ENCODE data around the gene KCNC3. TPM values are rescaled to one million over a fixed set of nuclear protein-coding genes. Genes with fewer than 3 reads are reported as not detected.

Gene KCNC3
- total and polyA plus RNA-seq, 4 donors: 0.56 to 1.6 (median 1.1) TPM

- peaks cover 0 to 4% (median 0%) of the 10 kb centered on the region in 4 donors for H3K27me3 ChIP-seq (ENCODE audit: control insufficient read depth in 4 of 4, insufficient read depth in 4 of 4, low read length in 3 of 4)
- H3K9me3 ChIP-seq (ENCODE audit: control insufficient read depth in 4 of 4, low read length in 3 of 4): no peaks in the 10 kb centered on the region
- no peaks in the 10 kb centered on the region for H3K4me1 ChIP-seq (ENCODE audit: control insufficient read depth in 4 of 4, insufficient read depth in 4 of 4, low read length in 3 of 4)
- 94% methylated on average over 11 of the region's 11 CpGs for WGBS
- no peak overlapping the region for H3K27ac ChIP-seq (ENCODE audit: low read depth in 1 of 2, low read length in 2 of 2)
- TF ChIP-seq HNF4G (IDR thresholded peaks at IDR 0.05) (no peak), GABPA (IDR thresholded peaks at IDR 0.05 in 1 of 2, conservative IDR thresholded peaks at IDR 0.05 in 1 of 2) (no peak), RXRA (IDR thresholded peaks at IDR 0.05) (no peak), ATF3 (IDR thresholded peaks at IDR 0.05) (no peak), EGR1 (IDR thresholded peaks at IDR 0.05; ENCODE audit: low read depth in 2 of 2) (no peak), YY1 (IDR thresholded peaks at IDR 0.05) (no peak)
- no peak overlapping the region for H3K4me3 ChIP-seq (ENCODE audit: low read depth in 1 of 3, low read length in 3 of 3)
- peaks cover 0 to 7% (median 1%) of the 10 kb centered on the region in 4 donors for H3K36me3 ChIP-seq (ENCODE audit: control insufficient read depth in 4 of 4, insufficient read depth in 3 of 4, low read depth in 1 of 4, low read length in 3 of 4)
- no peak for DNase-seq (ENCODE audit: low spot score)
- H3K9ac ChIP-seq (ENCODE audit: low read depth in 1 of 2, low read length in 2 of 2): no peak overlapping the region
Observed at GRCh38 chr19:50319156-50319555, 10.0 kb downstream of the KCNC3 start.

DNA sequence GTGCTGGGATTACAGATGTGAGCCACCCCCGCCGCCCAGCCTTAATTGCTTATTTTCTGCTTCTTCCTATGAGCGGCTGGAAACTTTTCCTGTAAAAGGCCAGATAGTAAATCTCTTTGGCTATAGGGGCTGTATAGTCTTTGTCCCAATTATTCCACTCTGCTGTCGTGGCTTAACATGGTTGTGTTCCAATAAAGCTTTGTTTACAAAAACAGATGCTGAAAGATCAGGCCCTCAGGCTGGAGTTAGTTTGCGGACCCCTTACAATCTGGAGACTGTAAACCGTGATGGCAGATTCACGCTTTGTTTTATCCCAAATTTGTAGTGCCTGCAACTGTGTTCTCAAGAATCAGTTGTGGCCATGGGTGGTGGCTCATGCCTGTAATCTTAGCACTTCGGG, 10.7 kb downstream of the KCNC3 start:
- Histone ChIP-seq H3K9me3 (ENCODE audit: control insufficient read depth in 4 of 4, low read length in 3 of 4) (no peaks in the 10 kb centered on the region), H3K4me1 (ENCODE audit: control insufficient read depth in 4 of 4, insufficient read depth in 4 of 4, low read length in 3 of 4) (no peaks in the 10 kb centered on the region), H3K9ac (ENCODE audit: low read depth in 1 of 2, low read length in 2 of 2) (no peak overlapping the region), H3K27ac (ENCODE audit: low read depth in 1 of 2, low read length in 2 of 2) (no peak overlapping the region), H3K36me3 (ENCODE audit: control insufficient read depth in 4 of 4, insufficient read depth in 3 of 4, low read depth in 1 of 4, low read length in 3 of 4) (peaks cover 0 to 3% (median 1%) of the 10 kb centered on the region in 4 donors), H3K27me3 (ENCODE audit: control insufficient read depth in 4 of 4, insufficient read depth in 4 of 4, low read length in 3 of 4) (peaks cover 0 to 4% (median 1%) of the 10 kb centered on the region in 4 donors), H3K4me3 (ENCODE audit: low read depth in 1 of 3, low read length in 3 of 3) (no peak overlapping the region)
- TF ChIP-seq FOXA1 (IDR thresholded peaks at IDR 0.05): no peak
- no peak for TF ChIP-seq TAF1 (conservative IDR thresholded peaks at IDR 0.05)
- no peak for TF ChIP-seq YY1 (IDR thresholded peaks at IDR 0.05)
- no peak for TF ChIP-seq ATF3 (IDR thresholded peaks at IDR 0.05)
- no peak for TF ChIP-seq RAD21 (IDR thresholded peaks at IDR 0.05)
- no peak for TF ChIP-seq SP1 (IDR thresholded peaks at IDR 0.05)
- TF ChIP-seq EGR1 (IDR thresholded peaks at IDR 0.05; ENCODE audit: low read depth in 2 of 2): no peak
- TF ChIP-seq, protein P1, sequence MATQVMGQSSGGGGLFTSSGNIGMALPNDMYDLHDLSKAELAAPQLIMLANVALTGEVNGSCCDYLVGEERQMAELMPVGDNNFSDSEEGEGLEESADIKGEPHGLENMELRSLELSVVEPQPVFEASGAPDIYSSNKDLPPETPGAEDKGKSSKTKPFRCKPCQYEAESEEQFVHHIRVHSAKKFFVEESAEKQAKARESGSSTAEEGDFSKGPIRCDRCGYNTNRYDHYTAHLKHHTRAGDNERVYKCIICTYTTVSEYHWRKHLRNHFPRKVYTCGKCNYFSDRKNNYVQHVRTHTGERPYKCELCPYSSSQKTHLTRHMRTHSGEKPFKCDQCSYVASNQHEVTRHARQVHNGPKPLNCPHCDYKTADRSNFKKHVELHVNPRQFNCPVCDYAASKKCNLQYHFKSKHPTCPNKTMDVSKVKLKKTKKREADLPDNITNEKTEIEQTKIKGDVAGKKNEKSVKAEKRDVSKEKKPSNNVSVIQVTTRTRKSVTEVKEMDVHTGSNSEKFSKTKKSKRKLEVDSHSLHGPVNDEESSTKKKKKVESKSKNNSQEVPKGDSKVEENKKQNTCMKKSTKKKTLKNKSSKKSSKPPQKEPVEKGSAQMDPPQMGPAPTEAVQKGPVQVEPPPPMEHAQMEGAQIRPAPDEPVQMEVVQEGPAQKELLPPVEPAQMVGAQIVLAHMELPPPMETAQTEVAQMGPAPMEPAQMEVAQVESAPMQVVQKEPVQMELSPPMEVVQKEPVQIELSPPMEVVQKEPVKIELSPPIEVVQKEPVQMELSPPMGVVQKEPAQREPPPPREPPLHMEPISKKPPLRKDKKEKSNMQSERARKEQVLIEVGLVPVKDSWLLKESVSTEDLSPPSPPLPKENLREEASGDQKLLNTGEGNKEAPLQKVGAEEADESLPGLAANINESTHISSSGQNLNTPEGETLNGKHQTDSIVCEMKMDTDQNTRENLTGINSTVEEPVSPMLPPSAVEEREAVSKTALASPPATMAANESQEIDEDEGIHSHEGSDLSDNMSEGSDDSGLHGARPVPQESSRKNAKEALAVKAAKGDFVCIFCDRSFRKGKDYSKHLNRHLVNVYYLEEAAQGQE (IDR thresholded peaks at IDR 0.05): no peak
- TF ChIP-seq ZBTB33 (IDR thresholded peaks at IDR 0.05): no peak
- no peak for TF ChIP-seq RXRA (IDR thresholded peaks at IDR 0.05)
- no peak for TF ChIP-seq HNF4G (IDR thresholded peaks at IDR 0.05)
- TF ChIP-seq CTCF (IDR thresholded peaks at IDR 0.05; ENCODE audit: low read depth, low read length, missing input control): no peak
- 94% methylated on average over 8 of the region's 8 CpGs for WGBS
- DNase-seq (ENCODE audit: low spot score): no peak
